DND-41 (cell line): ENCODE measurements around the gene TOB2.
"Not testable (repeated sequence)": the region's sequence is repeated elsewhere in the genome, so short reads cannot be mapped to it uniquely, and the experiment has no call there.

Experiments used
- EZH2 ChIP-seq: IDR thresholded peaks from 3 replicates; pipeline ENCODE4 v1.6.1; 2012; ENCODE audit warnings: borderline replicate concordance, low read depth, mild to moderate bottlenecking, moderate library complexity, low read length, inconsistent platforms; ENCODE audit not compliant: severe bottlenecking
- TF ChIP-seq, protein P1 (sequence below): IDR thresholded peaks from 2 replicates; pipeline ENCODE4 v1.5.1; 2012; ENCODE audit warnings: borderline replicate concordance, low read length, moderate library complexity, mild to moderate bottlenecking; ENCODE audit not compliant: poor library complexity, severe bottlenecking; ENCODE audit errors: extremely low read depth

DNA sequence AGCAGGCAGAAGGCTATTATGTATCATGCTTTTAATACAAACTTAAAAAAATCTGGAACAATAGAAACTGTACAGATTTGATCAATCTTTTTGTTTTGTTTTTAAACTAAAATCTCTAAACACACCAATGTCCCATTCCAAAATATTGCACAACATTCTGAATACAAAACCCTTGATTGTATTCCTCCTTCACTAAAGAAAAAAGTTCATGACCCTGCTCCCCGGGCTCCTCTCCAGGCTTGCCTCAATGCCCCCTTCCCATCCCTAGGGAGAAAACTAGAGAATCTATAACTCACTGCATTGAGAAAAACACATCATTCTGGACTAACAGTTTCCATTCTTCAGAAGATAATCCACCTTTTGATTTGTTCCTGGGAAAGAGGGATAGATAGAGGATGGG, 13.1 kb downstream of the TOB2 start:
- TF ChIP-seq, protein P1, sequence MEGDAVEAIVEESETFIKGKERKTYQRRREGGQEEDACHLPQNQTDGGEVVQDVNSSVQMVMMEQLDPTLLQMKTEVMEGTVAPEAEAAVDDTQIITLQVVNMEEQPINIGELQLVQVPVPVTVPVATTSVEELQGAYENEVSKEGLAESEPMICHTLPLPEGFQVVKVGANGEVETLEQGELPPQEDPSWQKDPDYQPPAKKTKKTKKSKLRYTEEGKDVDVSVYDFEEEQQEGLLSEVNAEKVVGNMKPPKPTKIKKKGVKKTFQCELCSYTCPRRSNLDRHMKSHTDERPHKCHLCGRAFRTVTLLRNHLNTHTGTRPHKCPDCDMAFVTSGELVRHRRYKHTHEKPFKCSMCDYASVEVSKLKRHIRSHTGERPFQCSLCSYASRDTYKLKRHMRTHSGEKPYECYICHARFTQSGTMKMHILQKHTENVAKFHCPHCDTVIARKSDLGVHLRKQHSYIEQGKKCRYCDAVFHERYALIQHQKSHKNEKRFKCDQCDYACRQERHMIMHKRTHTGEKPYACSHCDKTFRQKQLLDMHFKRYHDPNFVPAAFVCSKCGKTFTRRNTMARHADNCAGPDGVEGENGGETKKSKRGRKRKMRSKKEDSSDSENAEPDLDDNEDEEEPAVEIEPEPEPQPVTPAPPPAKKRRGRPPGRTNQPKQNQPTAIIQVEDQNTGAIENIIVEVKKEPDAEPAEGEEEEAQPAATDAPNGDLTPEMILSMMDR, result not testable (repeated sequence)
- TF ChIP-seq EZH2, result not testable (repeated sequence)
